HG03060 (cell line): ENCODE measurements around the gene ING3.
"Not testable (repeated sequence)": the region's sequence is repeated elsewhere in the genome, so short reads cannot be mapped to it uniquely, and the experiment has no call there.

Experiments used
- ATAC-seq: cut with Tn5 transposase; IDR thresholded peaks from one replicate; pipeline ENCODE4 v1.9.1; 2021; ENCODE audit warnings: low read depth, moderate number of reproducible peaks; ENCODE audit not compliant: unreplicated experiment

The ING3 gene

GRCh38 chr7:120949998-120950538 is 509 bp upstream of the ING3 start:
- no peak for ATAC-seq

- no peak for ATAC-seq
Observed at GRCh38 chr7:120951309-120951699, 727 bp downstream of the ING3 start.

GRCh38 chr7:120951826-120952225 is 1.2 kb downstream of the ING3 start:
- ATAC-seq: no peak

- ATAC-seq: no peak
Observed at GRCh38 chr7:120955577-120956149, 5.1 kb downstream of the ING3 start.

- ATAC-seq: no peak
Observed at GRCh38 chr7:120959929-120960484, 9.4 kb downstream of the ING3 start.

- no peak for ATAC-seq
Observed at GRCh38 chr7:120960714-120961113, 10.1 kb downstream of the ING3 start.

- ATAC-seq: no peak
Observed at GRCh38 chr7:120961638-120962173, 11.1 kb downstream of the ING3 start.

- no peak for ATAC-seq
Observed at GRCh38 chr7:120964088-120964487, 13.5 kb downstream of the ING3 start.

- ATAC-seq: no peak
Observed at GRCh38 chr7:120966961-120967360, 16.4 kb downstream of the ING3 start.

- ATAC-seq: no peak
Observed at GRCh38 chr7:120973849-120974248, 23.3 kb downstream of the ING3 start.

- no peak for ATAC-seq
Observed at GRCh38 chr7:120979765-120980499, 29.4 kb downstream of the ING3 start.

GRCh38 chr7:120981117-120981516 is 30.5 kb downstream of the ING3 start:
- no peak for ATAC-seq

- no peak for ATAC-seq
Observed at GRCh38 chr7:120981888-120982615, 31.5 kb downstream of the ING3 start.

- not testable (repeated sequence) for ATAC-seq
Observed at GRCh38 chr7:120983592-120983991, 33.0 kb downstream of the ING3 start.

- ATAC-seq: no peak
Observed at GRCh38 chr7:120984406-120984805, 33.8 kb downstream of the ING3 start.

- no peak for ATAC-seq
Observed at GRCh38 chr7:120985130-120985758, 34.7 kb downstream of the ING3 start.

- ATAC-seq: no peak
Observed at GRCh38 chr7:120985839-120986238, 35.3 kb downstream of the ING3 start.

- no peak for ATAC-seq
Observed at GRCh38 chr7:120986650-120987049, 36.1 kb downstream of the ING3 start.

- ATAC-seq: no peak
Observed at GRCh38 chr7:120987280-120987679, 36.7 kb downstream of the ING3 start.
